Liver (tissue), 9 donors: ENCODE data around the gene FAM110D. TPM values are rescaled to one million over a fixed set of nuclear protein-coding genes. Genes with fewer than 3 reads are reported as not detected.

Experiments used
- DNase-seq: peaks from one replicate; pipeline ENCODE4 v3.0.0-alpha.2; 2017; ENCODE audit warnings: low spot score
- H3K27ac ChIP-seq, 2 donors: one replicate each; pipeline ENCODE4 v1.7.0; 2013; ENCODE audit warnings: inconsistent platforms in 2 of 2, low read length in 2 of 2, control low read depth in 1 of 2, low read depth in 1 of 2, mild to moderate bottlenecking in 1 of 2
- H3K27me3 ChIP-seq, 4 donors: one replicate each; pipeline versions ENCODE4 v1.6.1 to v1.7.0; 2013; ENCODE audit warnings: low read length in 3 of 4, inconsistent platforms in 1 of 4, mild to moderate bottlenecking in 1 of 4, moderate library complexity in 1 of 4; ENCODE audit not compliant: control insufficient read depth in 4 of 4, insufficient read depth in 4 of 4
- H3K36me3 ChIP-seq, 4 donors: one replicate each; pipeline versions ENCODE4 v1.6.1 to v1.7.0; 2013; ENCODE audit warnings: low read length in 3 of 4, mild to moderate bottlenecking in 3 of 4, low read depth in 1 of 4, moderate library complexity in 1 of 4; ENCODE audit not compliant: control insufficient read depth in 4 of 4, insufficient read depth in 3 of 4
- H3K4me1 ChIP-seq, 4 donors: one replicate each; pipeline versions ENCODE4 v1.6.1 to v1.7.0; 2013; ENCODE audit warnings: low read length in 3 of 4, mild to moderate bottlenecking in 3 of 4, moderate library complexity in 1 of 4; ENCODE audit not compliant: control insufficient read depth in 4 of 4, insufficient read depth in 4 of 4
- H3K4me3 ChIP-seq, 3 donors: one replicate each; pipeline versions ENCODE4 v1.6.1 to v1.7.0; 2013; ENCODE audit warnings: low read length in 3 of 3, control low read depth in 1 of 3, low read depth in 1 of 3, mild to moderate bottlenecking in 1 of 3
- H3K9ac ChIP-seq, 2 donors: one replicate each; pipeline ENCODE4 v1.7.0; 2013; ENCODE audit warnings: low read length in 2 of 2, mild to moderate bottlenecking in 2 of 2, moderate library complexity in 2 of 2, control low read depth in 1 of 2, low read depth in 1 of 2
- H3K9me3 ChIP-seq, 4 donors: one replicate each; pipeline versions ENCODE4 v1.6.1 to v1.7.0; 2013; ENCODE audit warnings: low read length in 3 of 4; ENCODE audit not compliant: control insufficient read depth in 4 of 4
- EGR1 ChIP-seq, 2 donors: IDR thresholded peaks; 2 replicates each; pipeline ENCODE4 v1.6.1; 2016 to 2018; ENCODE audit warnings: antibody characterized with exemption in 2 of 2, low read depth in 2 of 2
- FOXA1 ChIP-seq: IDR thresholded peaks from 2 replicates; pipeline ENCODE4 v1.6.1; 2016; ENCODE audit warnings: antibody characterized with exemption
- FOXA2 ChIP-seq: IDR thresholded peaks from 2 replicates; pipeline ENCODE4 v1.6.1; 2016; ENCODE audit warnings: antibody characterized with exemption
- GABPA ChIP-seq, 2 donors: IDR thresholded peaks in 1 of 2; conservative IDR thresholded peaks in 1 of 2; 2 replicates each; pipeline ENCODE4 v1.6.1; 2016; ENCODE audit warnings: antibody characterized with exemption in 2 of 2, mild to moderate bottlenecking in 1 of 2, moderate library complexity in 1 of 2
- HNF4A ChIP-seq, 2 donors: conservative IDR thresholded peaks; 2 replicates each; pipeline ENCODE4 v1.6.1; 2016; ENCODE audit warnings: antibody characterized with exemption in 2 of 2, mild to moderate bottlenecking in 2 of 2
- HNF4G ChIP-seq: IDR thresholded peaks from 2 replicates; pipeline ENCODE4 v1.6.1; 2016; ENCODE audit warnings: antibody characterized with exemption
- JUND ChIP-seq, 2 donors: IDR thresholded peaks; 2 replicates each; pipeline ENCODE4 v1.6.1; 2016; ENCODE audit warnings: antibody characterized with exemption in 2 of 2
- MAX ChIP-seq: IDR thresholded peaks from 2 replicates; pipeline ENCODE4 v1.6.1; 2016; ENCODE audit warnings: antibody characterized with exemption
- RAD21 ChIP-seq, 2 donors: IDR thresholded peaks; 2 replicates each; pipeline ENCODE4 v1.6.1; 2016; ENCODE audit warnings: antibody characterized with exemption in 2 of 2, mild to moderate bottlenecking in 2 of 2
- RXRA ChIP-seq, 2 donors: IDR thresholded peaks; 2 replicates each; pipeline ENCODE4 v1.6.1; 2017 to 2018; ENCODE audit warnings: antibody characterized with exemption in 2 of 2, mild to moderate bottlenecking in 1 of 2
- SP1 ChIP-seq: IDR thresholded peaks from 2 replicates; pipeline ENCODE4 v1.6.1; 2018; ENCODE audit warnings: antibody characterized with exemption, mild to moderate bottlenecking
- TAF1 ChIP-seq: conservative IDR thresholded peaks from 2 replicates; pipeline ENCODE4 v1.6.1; 2016; ENCODE audit warnings: antibody characterized with exemption, mild to moderate bottlenecking
- YY1 ChIP-seq: IDR thresholded peaks from 2 replicates; pipeline ENCODE4 v1.6.1; 2016; ENCODE audit warnings: antibody characterized with exemption, mild to moderate bottlenecking
- WGBS: extraction: QIAGEN DNeasy Blood & Tissue Kit; methylation state at CpG from one replicate; pipeline ENCODE4 v1.1.7; 2013; 5-methylcytosine and 5-hydroxymethylcytosine counted together
- polyA plus RNA-seq, 2 donors: library from polyadenylated mRNA; stranded (reverse) in 1 of 2; unstranded in 1 of 2; fragments of 200-250 nt in 1 of 2; fragments of >200 nt in 1 of 2; fragmentation: Nextera tagmentation in 1 of 2; extraction: Ambion mirVana in 1 of 2; gene quantifications; one replicate each; pipeline versions ENCODE4 v1.2.1 to v1.2.3, GENCODE V29; 2013 to 2015
- total RNA-seq, 2 donors: library from RNA; depleted of rRNA; stranded (reverse); fragments of >200 nt; gene quantifications; one replicate each; pipeline ENCODE4 v1.2.3, GENCODE V29; 2014
- TF ChIP-seq, protein P1 (sequence below): IDR thresholded peaks from 2 replicates; pipeline ENCODE4 v1.6.1; 2016; ENCODE audit warnings: antibody characterized with exemption
- TF ChIP-seq, protein P2 (sequence below): fragments of 150-350 bp; IDR thresholded peaks from 2 replicates; pipeline ENCODE4 v1.5.1; 2017; ENCODE audit warnings: improper control_type of control experiment, low read depth, low read length; ENCODE audit not compliant: missing input control
- donor health status: healthy.
- donor health status: healthy.
- donor health status: healthy.
- donor health status: healthy.
- donor health status: healthy.

The FAM110D gene
- total and polyA plus RNA-seq, 4 donors: 0.10 to 0.50 (median 0.27) TPM

DNA sequence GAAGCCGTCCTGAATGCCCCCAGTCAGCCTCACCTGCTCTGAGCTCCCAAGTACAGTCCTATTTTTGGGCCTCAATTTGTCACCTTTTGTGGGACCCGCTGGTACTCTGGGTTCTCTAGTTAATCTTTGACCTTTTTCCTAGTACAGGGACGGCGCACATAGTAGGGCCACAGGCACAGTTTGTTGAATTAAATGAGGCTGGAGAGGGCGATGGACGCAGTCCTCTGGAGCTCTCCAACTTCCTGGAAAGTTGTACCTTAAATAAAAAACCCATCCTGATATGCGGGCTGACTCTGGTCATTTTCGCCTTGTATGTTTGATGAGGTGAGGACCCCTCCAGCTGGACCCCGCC lies 4.8 kb downstream of the FAM110D start:
- no peak overlapping the region for H3K9ac ChIP-seq
- H3K9me3 ChIP-seq: no peaks in the 10 kb centered on the region
- DNase-seq: no peak
- peak overlapping the region in 1 of 3 donors; percentile 44 for H3K4me3 ChIP-seq
- WGBS: 43% methylated on average over 9 of the region's 9 CpGs
- H3K27me3 ChIP-seq: peaks cover 0 to 2% (median 0%) of the 10 kb centered on the region in 4 donors
- H3K4me1 ChIP-seq: peaks cover 10 to 26% (median 18%) of the 10 kb centered on the region in 4 donors
- no peak overlapping the region for H3K27ac ChIP-seq
- H3K36me3 ChIP-seq: no peaks in the 10 kb centered on the region
- TF ChIP-seq JUND (IDR thresholded peaks at IDR 0.05) (no peak), RAD21 (IDR thresholded peaks at IDR 0.05) (no peak), HNF4G (no peak), YY1 (no peak), EGR1 (IDR thresholded peaks at IDR 0.05; ENCODE audit: low read depth in 2 of 2) (no peak), FOXA1 (no peak), SP1 (no peak), RXRA (IDR thresholded peaks at IDR 0.05) (no peak), FOXA2 (no peak), GABPA (IDR thresholded peaks at IDR 0.05 in 1 of 2, conservative IDR thresholded peaks at IDR 0.05 in 1 of 2) (no peak), HNF4A (conservative IDR thresholded peaks at IDR 0.05) (no peak), MAX (no peak)
- TF ChIP-seq, protein P1, sequence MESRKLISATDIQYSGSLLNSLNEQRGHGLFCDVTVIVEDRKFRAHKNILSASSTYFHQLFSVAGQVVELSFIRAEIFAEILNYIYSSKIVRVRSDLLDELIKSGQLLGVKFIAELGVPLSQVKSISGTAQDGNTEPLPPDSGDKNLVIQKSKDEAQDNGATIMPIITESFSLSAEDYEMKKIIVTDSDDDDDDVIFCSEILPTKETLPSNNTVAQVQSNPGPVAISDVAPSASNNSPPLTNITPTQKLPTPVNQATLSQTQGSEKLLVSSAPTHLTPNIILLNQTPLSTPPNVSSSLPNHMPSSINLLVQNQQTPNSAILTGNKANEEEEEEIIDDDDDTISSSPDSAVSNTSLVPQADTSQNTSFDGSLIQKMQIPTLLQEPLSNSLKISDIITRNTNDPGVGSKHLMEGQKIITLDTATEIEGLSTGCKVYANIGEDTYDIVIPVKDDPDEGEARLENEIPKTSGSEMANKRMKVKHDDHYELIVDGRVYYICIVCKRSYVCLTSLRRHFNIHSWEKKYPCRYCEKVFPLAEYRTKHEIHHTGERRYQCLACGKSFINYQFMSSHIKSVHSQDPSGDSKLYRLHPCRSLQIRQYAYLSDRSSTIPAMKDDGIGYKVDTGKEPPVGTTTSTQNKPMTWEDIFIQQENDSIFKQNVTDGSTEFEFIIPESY: no peak
- TF ChIP-seq, protein P2, sequence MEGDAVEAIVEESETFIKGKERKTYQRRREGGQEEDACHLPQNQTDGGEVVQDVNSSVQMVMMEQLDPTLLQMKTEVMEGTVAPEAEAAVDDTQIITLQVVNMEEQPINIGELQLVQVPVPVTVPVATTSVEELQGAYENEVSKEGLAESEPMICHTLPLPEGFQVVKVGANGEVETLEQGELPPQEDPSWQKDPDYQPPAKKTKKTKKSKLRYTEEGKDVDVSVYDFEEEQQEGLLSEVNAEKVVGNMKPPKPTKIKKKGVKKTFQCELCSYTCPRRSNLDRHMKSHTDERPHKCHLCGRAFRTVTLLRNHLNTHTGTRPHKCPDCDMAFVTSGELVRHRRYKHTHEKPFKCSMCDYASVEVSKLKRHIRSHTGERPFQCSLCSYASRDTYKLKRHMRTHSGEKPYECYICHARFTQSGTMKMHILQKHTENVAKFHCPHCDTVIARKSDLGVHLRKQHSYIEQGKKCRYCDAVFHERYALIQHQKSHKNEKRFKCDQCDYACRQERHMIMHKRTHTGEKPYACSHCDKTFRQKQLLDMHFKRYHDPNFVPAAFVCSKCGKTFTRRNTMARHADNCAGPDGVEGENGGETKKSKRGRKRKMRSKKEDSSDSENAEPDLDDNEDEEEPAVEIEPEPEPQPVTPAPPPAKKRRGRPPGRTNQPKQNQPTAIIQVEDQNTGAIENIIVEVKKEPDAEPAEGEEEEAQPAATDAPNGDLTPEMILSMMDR: no peak

- Histone ChIP-seq H3K36me3 (no peaks in the 10 kb centered on the region), H3K4me3 (peak overlapping the region in 2 of 3 donors; percentile 44 to 49), H3K27ac (no peak overlapping the region), H3K9ac (no peak overlapping the region), H3K27me3 (peaks cover 0 to 2% (median 0%) of the 10 kb centered on the region in 4 donors), H3K4me1 (peaks cover 10 to 26% (median 18%) of the 10 kb centered on the region in 4 donors), H3K9me3 (no peaks in the 10 kb centered on the region)
- 10% methylated on average over 72 of the region's 72 CpGs for WGBS
- no peak for TF ChIP-seq MAX
- TF ChIP-seq, protein P1: no peak
- no peak for TF ChIP-seq JUND (IDR thresholded peaks at IDR 0.05)
- TF ChIP-seq, protein P2: peak; percentile 39
- TF ChIP-seq TAF1: no peak
- TF ChIP-seq FOXA2: no peak
- TF ChIP-seq SP1: no peak
- no peak for TF ChIP-seq GABPA (IDR thresholded peaks at IDR 0.05 in 1 of 2, conservative IDR thresholded peaks at IDR 0.05 in 1 of 2)
- DNase-seq: peak; percentile 52
Measured at GRCh38 chr1:26164036-26164860, 5.4 kb downstream of the FAM110D start.
